ENCODE data around the gene RAB40C.

Gene RAB40C

DNA sequence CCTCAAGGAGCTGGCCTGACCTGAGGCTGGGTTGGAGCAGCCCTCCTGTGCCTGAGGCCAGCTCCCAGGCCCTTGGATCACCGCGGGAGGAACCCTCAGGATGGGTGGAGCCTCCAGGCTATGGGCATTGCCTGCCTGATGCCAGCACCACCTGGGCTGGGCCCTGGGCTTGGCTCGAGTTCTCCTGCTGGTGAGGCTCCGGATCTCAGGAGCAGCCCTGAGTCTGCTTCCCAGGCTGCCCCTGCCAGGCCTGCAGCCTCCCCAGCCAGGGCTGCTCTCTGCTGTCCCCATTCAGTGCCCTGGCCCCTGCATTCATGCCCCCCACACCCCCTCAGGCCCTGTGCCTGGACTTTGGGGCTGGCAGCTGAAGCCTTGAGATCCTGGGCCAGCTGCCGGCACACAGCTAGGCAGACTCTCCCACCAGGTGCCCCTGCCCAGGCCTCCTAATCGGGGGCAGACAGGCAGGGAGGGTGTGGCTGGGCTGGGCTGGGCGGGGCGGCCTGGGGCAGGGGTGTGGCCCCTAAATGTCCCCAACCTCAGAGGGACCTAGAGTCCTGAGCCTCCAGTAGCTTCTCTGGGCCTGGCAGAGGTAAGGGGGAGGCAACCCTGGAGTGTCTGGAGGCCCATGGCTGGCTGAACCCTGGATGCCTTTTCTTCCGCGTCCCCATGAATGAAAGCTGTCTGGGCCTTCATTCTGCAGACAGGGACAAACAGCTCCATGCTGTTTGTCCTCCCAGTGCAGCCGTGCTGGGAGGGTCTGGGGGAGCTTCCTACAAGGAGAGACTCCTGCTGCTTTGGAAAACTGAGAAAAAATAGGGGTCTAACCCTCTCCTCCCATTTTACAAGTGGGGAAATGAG lies 21.2 kb upstream of the RAB40C start:
- peak overlapping the region; percentile 98 for H3K4me3 ChIP-seq (ENCODE audit: severe bottlenecking)

GRCh38 chr16:569445-570254 lies 20.2 kb upstream of the RAB40C start, which contains the start of gene PIGQ:
Gene PIGQ (plus strand): TSS chr16:569968. CDS start chr16:574075, 4,107 bp downstream.
- DNase-seq (ENCODE audit: low spot score) (no peak), ATAC-seq (ENCODE audit: low read depth) (peak; percentile 60)
- Histone ChIP-seq H3K4me3 (ENCODE audit: severe bottlenecking) (peak within 1 kb of the TSS; percentile 98), H3K9me3 (ENCODE audit: severe bottlenecking) (no peaks in the 10 kb centered on the region), H3K27ac (ENCODE audit: poor library complexity, severe bottlenecking) (peak within 1 kb of the TSS; percentile 49), H3K4me1 (ENCODE audit: insufficient read depth, poor library complexity, severe bottlenecking) (peaks cover 11% of the 10 kb centered on the region), H3K27me3 (ENCODE audit: insufficient read depth, poor library complexity, severe bottlenecking) (no peaks in the 10 kb centered on the region), H3K36me3 (ENCODE audit: low read depth) (peaks cover 6% of the 10 kb centered on the region; the same call in 1 of the 2 replicates)
- TF ChIP-seq, protein P1, sequence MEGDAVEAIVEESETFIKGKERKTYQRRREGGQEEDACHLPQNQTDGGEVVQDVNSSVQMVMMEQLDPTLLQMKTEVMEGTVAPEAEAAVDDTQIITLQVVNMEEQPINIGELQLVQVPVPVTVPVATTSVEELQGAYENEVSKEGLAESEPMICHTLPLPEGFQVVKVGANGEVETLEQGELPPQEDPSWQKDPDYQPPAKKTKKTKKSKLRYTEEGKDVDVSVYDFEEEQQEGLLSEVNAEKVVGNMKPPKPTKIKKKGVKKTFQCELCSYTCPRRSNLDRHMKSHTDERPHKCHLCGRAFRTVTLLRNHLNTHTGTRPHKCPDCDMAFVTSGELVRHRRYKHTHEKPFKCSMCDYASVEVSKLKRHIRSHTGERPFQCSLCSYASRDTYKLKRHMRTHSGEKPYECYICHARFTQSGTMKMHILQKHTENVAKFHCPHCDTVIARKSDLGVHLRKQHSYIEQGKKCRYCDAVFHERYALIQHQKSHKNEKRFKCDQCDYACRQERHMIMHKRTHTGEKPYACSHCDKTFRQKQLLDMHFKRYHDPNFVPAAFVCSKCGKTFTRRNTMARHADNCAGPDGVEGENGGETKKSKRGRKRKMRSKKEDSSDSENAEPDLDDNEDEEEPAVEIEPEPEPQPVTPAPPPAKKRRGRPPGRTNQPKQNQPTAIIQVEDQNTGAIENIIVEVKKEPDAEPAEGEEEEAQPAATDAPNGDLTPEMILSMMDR (IDR thresholded peaks at IDR 0.05; ENCODE audit: poor library complexity, severe bottlenecking): no peak

More for the DNA sequence above, 21.2 kb upstream of the RAB40C start:
- Histone ChIP-seq H3K36me3 (ENCODE audit: low read depth) (no peaks in the 10 kb centered on the region), H3K4me1 (ENCODE audit: insufficient read depth, poor library complexity, severe bottlenecking) (peaks cover 11% of the 10 kb centered on the region), H3K9me3 (ENCODE audit: severe bottlenecking) (no peaks in the 10 kb centered on the region), H3K27me3 (ENCODE audit: insufficient read depth, poor library complexity, severe bottlenecking) (no peaks in the 10 kb centered on the region), H3K27ac (ENCODE audit: poor library complexity, severe bottlenecking) (peak overlapping the region; percentile 49)
- DNase-seq (ENCODE audit: low spot score): no peak
- ATAC-seq (ENCODE audit: low read depth): peak; percentile 37
- TF ChIP-seq, protein P1 (IDR thresholded peaks at IDR 0.05; ENCODE audit: poor library complexity, severe bottlenecking): no peak

DNA sequence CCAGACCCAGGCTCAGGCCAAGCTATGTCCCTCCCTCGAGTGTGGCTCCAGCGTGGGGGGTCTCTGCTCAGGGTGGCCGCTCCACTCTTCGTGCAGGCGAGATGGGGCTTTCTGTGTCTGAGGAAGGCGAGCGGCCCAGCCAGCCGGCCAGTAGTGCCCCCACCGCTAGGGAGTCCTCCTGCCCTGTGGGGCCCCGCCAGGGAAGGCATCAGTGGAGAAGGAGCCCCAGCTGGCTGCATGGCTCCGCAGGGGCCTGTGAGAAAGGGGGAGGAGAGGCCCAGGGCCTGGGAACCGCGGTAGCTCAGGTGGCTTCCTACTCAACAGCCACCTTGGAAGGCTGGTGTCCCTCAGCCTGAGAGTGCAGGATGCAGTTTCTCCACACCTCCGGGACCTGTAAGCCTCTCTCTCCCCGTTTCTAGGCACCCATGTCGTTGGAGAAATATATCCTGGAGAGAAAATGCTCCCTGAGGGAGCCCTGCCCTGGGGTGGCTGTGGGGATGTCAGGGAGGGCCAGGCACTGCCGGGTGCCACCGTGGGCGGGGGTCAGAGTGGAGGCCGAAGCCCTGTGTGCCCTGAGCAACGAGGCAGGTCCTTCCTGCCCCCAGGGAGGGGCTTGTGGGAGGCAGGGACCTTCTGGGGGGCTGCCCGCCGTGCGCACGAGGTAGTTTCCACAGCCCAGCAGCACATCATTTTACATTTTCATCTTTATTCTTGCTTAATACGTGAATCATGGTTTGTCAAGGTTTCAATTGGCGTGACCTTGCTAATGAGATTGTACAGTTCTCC lies 16.8 kb upstream of the RAB40C start:
- Histone ChIP-seq H3K4me1 (ENCODE audit: insufficient read depth, poor library complexity, severe bottlenecking) (peaks cover 6% of the 10 kb centered on the region), H3K9me3 (ENCODE audit: severe bottlenecking) (no peaks in the 10 kb centered on the region), H3K36me3 (ENCODE audit: low read depth) (peaks cover 7% of the 10 kb centered on the region; the same call in 1 of the 2 replicates), H3K4me3 (ENCODE audit: severe bottlenecking) (no peak overlapping the region), H3K27me3 (ENCODE audit: insufficient read depth, poor library complexity, severe bottlenecking) (no peaks in the 10 kb centered on the region), H3K27ac (ENCODE audit: poor library complexity, severe bottlenecking) (no peak overlapping the region)
- TF ChIP-seq, protein P1 (IDR thresholded peaks at IDR 0.05; ENCODE audit: poor library complexity, severe bottlenecking): no peak
- no peak for ATAC-seq (ENCODE audit: low read depth)
- DNase-seq (ENCODE audit: low spot score): no peak

DNA sequence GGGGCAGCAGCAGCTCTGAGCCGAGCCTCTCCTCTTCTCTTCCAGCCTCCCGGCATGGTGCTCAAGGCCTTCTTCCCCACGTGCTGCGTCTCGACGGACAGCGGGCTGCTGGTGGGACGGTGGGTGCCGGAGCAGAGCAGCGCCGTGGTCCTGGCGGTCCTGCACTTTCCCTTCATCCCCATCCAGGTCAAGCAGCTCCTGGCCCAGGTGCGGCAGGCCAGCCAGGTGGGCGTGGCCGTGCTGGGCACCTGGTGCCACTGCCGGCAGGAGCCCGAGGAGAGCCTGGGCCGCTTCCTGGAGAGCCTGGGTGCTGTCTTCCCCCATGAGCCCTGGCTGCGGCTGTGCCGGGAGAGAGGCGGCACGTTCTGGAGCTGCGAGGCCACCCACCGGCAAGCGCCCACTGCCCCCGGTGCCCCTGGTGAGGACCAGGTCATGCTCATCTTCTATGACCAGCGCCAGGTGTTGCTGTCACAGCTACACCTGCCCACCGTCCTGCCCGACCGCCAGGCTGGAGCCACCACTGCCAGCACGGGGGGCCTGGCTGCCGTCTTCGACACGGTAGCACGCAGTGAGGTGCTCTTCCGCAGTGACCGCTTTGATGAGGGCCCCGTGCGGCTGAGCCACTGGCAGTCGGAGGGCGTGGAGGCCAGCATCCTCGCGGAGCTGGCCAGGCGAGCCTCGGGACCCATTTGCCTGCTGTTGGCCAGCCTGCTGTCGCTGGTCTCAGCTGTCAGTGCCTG lies 15.7 kb upstream of the RAB40C start:
- Histone ChIP-seq H3K9me3 (ENCODE audit: severe bottlenecking) (no peaks in the 10 kb centered on the region), H3K4me3 (ENCODE audit: severe bottlenecking) (no peak overlapping the region), H3K36me3 (ENCODE audit: low read depth) (peaks cover 7% of the 10 kb centered on the region; the same call in 1 of the 2 replicates), H3K27ac (ENCODE audit: poor library complexity, severe bottlenecking) (no peak overlapping the region), H3K27me3 (ENCODE audit: insufficient read depth, poor library complexity, severe bottlenecking) (no peaks in the 10 kb centered on the region), H3K4me1 (ENCODE audit: insufficient read depth, poor library complexity, severe bottlenecking) (peaks cover 2% of the 10 kb centered on the region)
- TF ChIP-seq, protein P1 (IDR thresholded peaks at IDR 0.05; ENCODE audit: poor library complexity, severe bottlenecking): no peak
- ATAC-seq (ENCODE audit: low read depth): no peak
- no peak for DNase-seq (ENCODE audit: low spot score)

All from RWPE2 (cell line).